PC-3 (cell line): ENCODE results near the gene NYAP2. TPM values are rescaled to one million over a fixed set of nuclear protein-coding genes. Genes with fewer than 3 reads are reported as not detected.

Source experiments
- ATAC-seq: fragments of 200-7000 bp; cut with Tn5 transposase; 2 replicates; pipeline ENCODE4 v1.9.1; 2020; ENCODE audit warnings: mild to moderate bottlenecking, moderate library complexity
- BruUV-seq: library from RNA; stranded (reverse); fragments of 400-500 nt; replicated peaks from 2 replicates; lab custom pipeline; 2021; lab: Mats Ljungman, UMichigan
- CTCF ChIA-PET: fragments of 300-600 bp; sonication (Branson Sonifier 250); formaldehyde crosslinking; loops from one replicate; lab custom pipeline; 2022; ENCODE audit warnings: antibody characterized with exemption; lab: Charles Lee
- POLR2A ChIA-PET: fragments of 300-600 bp; sonication (Branson Sonifier 250); formaldehyde crosslinking; loops from one replicate; lab custom pipeline; 2022; ENCODE audit warnings: antibody characterized with exemption; ENCODE audit not compliant: unreplicated experiment; lab: Charles Lee
- DNase-seq: peaks from one replicate; pipeline ENCODE4 v3.0.0-alpha.2; 2015
- H2AFZ ChIP-seq: fragments of 300-600 bp; sonication (generic); 2 replicates; pipeline ENCODE4 v1.6.0; 2016; ENCODE audit warnings: antibody characterized with exemption, low read length
- H3F3A ChIP-seq: fragments of 300-600 bp; sonication (generic); one replicate; pipeline ENCODE4 v1.6.0; 2017; ENCODE audit warnings: antibody characterized with exemption, low read length, control low read depth, mild to moderate bottlenecking; ENCODE audit not compliant: unreplicated experiment
- H3K27ac ChIP-seq: fragments of 300-600 bp; sonication (generic); 2 replicates; pipeline ENCODE4 v1.5.1; 2016; ENCODE audit warnings: mild to moderate bottlenecking, low read length
- H3K27me3 ChIP-seq: fragments of 300-600 bp; sonication (generic); 2 replicates; pipeline ENCODE4 v1.6.1; 2016; ENCODE audit warnings: low read length, mixed read lengths
- H3K36me3 ChIP-seq: fragments of 300-600 bp; sonication (generic); 2 replicates; pipeline ENCODE4 v1.6.1; 2016; ENCODE audit warnings: low read depth, mixed run types, low read length, mixed read lengths
- H3K4me1 ChIP-seq: fragments of 300-600 bp; sonication (generic); 2 replicates; pipeline ENCODE4 v1.5.1; 2016; ENCODE audit warnings: low read length; ENCODE audit not compliant: insufficient read depth
- H3K4me2 ChIP-seq: fragments of 300-600 bp; sonication (generic); 2 replicates; pipeline ENCODE4 v1.6.0; 2016; ENCODE audit warnings: low read length
- H3K4me3 ChIP-seq: fragments of 300-600 bp; sonication (generic); 2 replicates; pipeline ENCODE4 v1.5.1; 2016; ENCODE audit warnings: mild to moderate bottlenecking, low read length, mixed read lengths
- H3K79me2 ChIP-seq: fragments of 300-600 bp; sonication (generic); 2 replicates; pipeline ENCODE4 v1.6.1; 2017; ENCODE audit warnings: low read length, mixed read lengths
- H3K9ac ChIP-seq: fragments of 300-600 bp; sonication (generic); 2 replicates; pipeline ENCODE4 v1.6.0; 2016; ENCODE audit warnings: mild to moderate bottlenecking, low read length
- H3K9me2 ChIP-seq: fragments of 300-600 bp; sonication (generic); replicated peaks from 2 replicates; pipeline ENCODE4 v1.6.1; 2016; ENCODE audit warnings: mixed run types, low read length, mixed read lengths
- H3K9me3 ChIP-seq: fragments of 300-600 bp; sonication (generic); 2 replicates; pipeline ENCODE4 v1.6.1; 2016; ENCODE audit warnings: low read length, mixed read lengths
- H4K20me1 ChIP-seq: fragments of 300-600 bp; sonication (generic); 2 replicates; pipeline ENCODE4 v1.6.1; 2016; ENCODE audit warnings: low read length, mixed read lengths
- CTCF ChIP-seq: fragments of 300-600 bp; sonication (generic); conservative IDR thresholded peaks from 2 replicates; pipeline ENCODE4 v1.5.1; 2017; ENCODE audit warnings: antibody characterized with exemption, low read depth, mild to moderate bottlenecking, low read length
- EZH2 ChIP-seq: fragments of 300-600 bp; sonication (generic); IDR thresholded peaks from one replicate; pipeline ENCODE4 v1.6.1; 2017; ENCODE audit warnings: antibody characterized with exemption, mild to moderate bottlenecking, low read length; ENCODE audit not compliant: unreplicated experiment
- EZH2phosphoT487 ChIP-seq: fragments of 300-600 bp; sonication (generic); IDR thresholded peaks from 2 replicates; pipeline ENCODE4 v1.6.1; 2018; ENCODE audit warnings: mild to moderate bottlenecking, antibody characterized with exemption, low read length, borderline replicate concordance
- intact Hi-C: fragments of 100-400 bp; cut with micrococcal nuclease; formaldehyde crosslinking; loops from 2 replicates; pipeline ENCODE4 v1.9.0; 2023
- total RNA-seq: library from RNA; depleted of rRNA; stranded (reverse); fragments of >200 nt; gene quantifications from 2 replicates; pipeline ENCODE4 v1.2.3, GENCODE V29; 2014

Gene NYAP2
- total RNA-seq, 1 experiment from 2014 or later, result not detected

GRCh38 chr2:225378984-225379383 lies 20.5 kb upstream of the NYAP2 start:
- Histone ChIP-seq H3K4me3 (no peak overlapping the region), H3F3A (no peaks in the 10 kb centered on the region), H3K4me2 (no peak overlapping the region), H3K79me2 (no peaks in the 10 kb centered on the region), H3K9me2 (no peaks in the 10 kb centered on the region), H3K27me3 (peaks cover 36% of the 10 kb centered on the region; the same call in 1 of the 2 replicates), H3K36me3 (no peaks in the 10 kb centered on the region), H2AFZ (no peak overlapping the region), H3K9me3 (no peaks in the 10 kb centered on the region), H3K9ac (no peak overlapping the region), H4K20me1 (no peaks in the 10 kb centered on the region), H3K27ac (no peak overlapping the region), H3K4me1 (no peaks in the 10 kb centered on the region)
- BruUV-seq, result no TSS peak
- ATAC-seq (no peak), DNase-seq (no peak)
- intact Hi-C loops, result no loop called here
- CTCF ChIA-PET, result no interaction called here
- TF ChIP-seq EZH2, result no peak
- TF ChIP-seq CTCF, result no peak
- TF ChIP-seq EZH2phosphoT487, result no peak
- POLR2A ChIA-PET, result no interaction called here

- H3K9me3 ChIP-seq, result no peaks in the 10 kb centered on the region
- no peaks in the 10 kb centered on the region for H3K79me2 ChIP-seq
- H4K20me1 ChIP-seq, result no peaks in the 10 kb centered on the region
- POLR2A ChIA-PET, result no interaction called here
- intact Hi-C loops, result no loop called here
- H3K9me2 ChIP-seq, result no peaks in the 10 kb centered on the region
- peak; percentile 10 for DNase-seq
- no peak overlapping the region for H3K9ac ChIP-seq
- H3K27me3 ChIP-seq, result peaks cover 28% of the 10 kb centered on the region; the same call in 1 of the 2 replicates
- H3K4me2 ChIP-seq, result no peak overlapping the region
- TF ChIP-seq CTCF (no peak), EZH2 (no peak), EZH2phosphoT487 (no peak)
- H3F3A ChIP-seq, result no peaks in the 10 kb centered on the region
- CTCF ChIA-PET, result no interaction called here
- no peak for ATAC-seq
- no peak overlapping the region for H3K27ac ChIP-seq
- H2AFZ ChIP-seq, result no peak overlapping the region
- no peaks in the 10 kb centered on the region for H3K4me1 ChIP-seq
- BruUV-seq, result no TSS peak
- no peak overlapping the region for H3K4me3 ChIP-seq
- no peaks in the 10 kb centered on the region for H3K36me3 ChIP-seq
Observed at GRCh38 chr2:225379856-225380255, 19.7 kb upstream of the NYAP2 start.

- Histone ChIP-seq H3K4me1 (no peaks in the 10 kb centered on the region), H3K9me2 (no peaks in the 10 kb centered on the region), H2AFZ (no peak overlapping the region), H3K9me3 (no peaks in the 10 kb centered on the region), H4K20me1 (no peaks in the 10 kb centered on the region), H3F3A (no peaks in the 10 kb centered on the region), H3K9ac (no peak overlapping the region), H3K27me3 (peaks cover 12% of the 10 kb centered on the region; the same call in 1 of the 2 replicates), H3K79me2 (no peaks in the 10 kb centered on the region), H3K4me2 (no peak overlapping the region), H3K36me3 (no peaks in the 10 kb centered on the region), H3K4me3 (no peak overlapping the region), H3K27ac (no peak overlapping the region)
- TF ChIP-seq CTCF (no peak), EZH2phosphoT487 (no peak), EZH2 (no peak)
- ChIA-PET POLR2A (no interaction called here), CTCF (no interaction called here)
- intact Hi-C loops, result no loop called here
- DNase-seq (no peak), ATAC-seq (no peak)
- BruUV-seq, result no TSS peak
Observed at GRCh38 chr2:225381609-225382008, 17.9 kb upstream of the NYAP2 start.
